CD1c-positive myeloid dendritic cell (primary cell): ENCODE data around the gene OSBPL6.
"Not testable (repeated sequence)": the region's sequence is repeated elsewhere in the genome, so short reads cannot be mapped to it uniquely, and the experiment has no call there.

Experiments
- DNase-seq: peaks from one replicate; pipeline ENCODE4 v3.0.0-alpha.2; 2016; ENCODE audit errors: extremely low spot score

Gene OSBPL6

GRCh38 chr2:178401994-178402437 is 207.7 kb downstream of the OSBPL6 start:
- no peak for DNase-seq

GRCh38 chr2:178403671-178404306 is 209.5 kb downstream of the OSBPL6 start:
- no peak for DNase-seq

DNA sequence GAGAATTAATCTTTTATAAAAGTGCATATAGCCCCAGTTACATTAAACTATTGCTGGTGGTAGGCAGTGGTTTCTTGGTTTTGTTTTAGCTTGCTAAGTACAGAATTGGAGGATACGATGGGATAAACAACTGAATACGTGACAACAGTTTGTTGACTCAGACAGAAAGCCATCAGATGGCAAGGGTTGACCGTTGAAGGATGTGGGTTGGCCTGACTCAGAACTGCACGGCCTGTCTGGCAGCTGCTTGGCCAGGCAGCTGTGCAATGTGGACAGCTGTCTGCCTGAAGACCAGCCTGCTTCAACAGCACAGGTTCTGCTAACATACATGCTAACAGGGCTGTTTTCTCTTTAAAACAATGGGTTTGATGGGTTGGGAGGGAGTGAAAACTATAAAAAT is 210.1 kb downstream of the OSBPL6 start:
- DNase-seq: no peak

GRCh38 chr2:178409261-178409660 is 214.9 kb downstream of the OSBPL6 start:
- no peak for DNase-seq

DNA sequence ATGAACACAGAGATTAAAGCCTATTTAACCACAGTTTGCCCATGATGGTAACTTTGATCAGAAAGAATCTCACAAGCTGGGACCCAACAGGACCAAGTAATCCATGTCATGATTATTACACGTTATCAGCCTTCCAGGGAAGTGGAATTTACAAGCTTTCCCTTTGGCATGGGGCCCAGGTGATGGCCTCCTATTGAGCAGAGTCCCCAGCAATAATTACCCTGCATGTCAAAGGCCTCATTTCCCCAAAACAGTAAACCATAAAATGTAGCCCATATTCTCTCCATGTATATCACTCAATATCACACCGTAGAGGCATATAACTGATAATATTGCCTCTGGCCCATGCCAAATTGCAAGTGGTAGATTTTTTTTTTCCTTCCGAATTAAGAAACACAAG is 217.7 kb downstream of the OSBPL6 start:
- no peak for DNase-seq

DNA sequence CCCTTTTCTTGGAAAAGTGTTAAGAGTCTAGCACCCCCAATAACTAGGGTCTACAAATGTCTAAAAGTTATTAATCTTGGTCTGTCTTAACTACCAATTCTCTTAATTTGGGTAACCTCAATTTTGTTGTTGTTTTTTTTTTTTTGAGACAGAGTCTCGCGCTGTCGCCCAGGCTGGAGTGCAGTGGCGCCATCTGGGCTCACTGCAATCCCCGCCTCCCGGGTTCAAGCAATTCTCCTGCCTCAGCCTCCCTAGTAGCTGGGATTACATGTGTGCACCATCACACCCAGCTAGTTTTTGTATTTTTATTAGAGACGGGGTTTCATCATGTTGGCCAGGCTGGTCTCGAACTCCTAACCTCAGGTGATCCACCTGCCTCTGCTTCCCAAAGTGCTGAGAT is 218.1 kb downstream of the OSBPL6 start:
- DNase-seq: not testable (repeated sequence)

GRCh38 chr2:178413472-178414265 is 219.4 kb downstream of the OSBPL6 start:
- peak; percentile 77 for DNase-seq

DNA sequence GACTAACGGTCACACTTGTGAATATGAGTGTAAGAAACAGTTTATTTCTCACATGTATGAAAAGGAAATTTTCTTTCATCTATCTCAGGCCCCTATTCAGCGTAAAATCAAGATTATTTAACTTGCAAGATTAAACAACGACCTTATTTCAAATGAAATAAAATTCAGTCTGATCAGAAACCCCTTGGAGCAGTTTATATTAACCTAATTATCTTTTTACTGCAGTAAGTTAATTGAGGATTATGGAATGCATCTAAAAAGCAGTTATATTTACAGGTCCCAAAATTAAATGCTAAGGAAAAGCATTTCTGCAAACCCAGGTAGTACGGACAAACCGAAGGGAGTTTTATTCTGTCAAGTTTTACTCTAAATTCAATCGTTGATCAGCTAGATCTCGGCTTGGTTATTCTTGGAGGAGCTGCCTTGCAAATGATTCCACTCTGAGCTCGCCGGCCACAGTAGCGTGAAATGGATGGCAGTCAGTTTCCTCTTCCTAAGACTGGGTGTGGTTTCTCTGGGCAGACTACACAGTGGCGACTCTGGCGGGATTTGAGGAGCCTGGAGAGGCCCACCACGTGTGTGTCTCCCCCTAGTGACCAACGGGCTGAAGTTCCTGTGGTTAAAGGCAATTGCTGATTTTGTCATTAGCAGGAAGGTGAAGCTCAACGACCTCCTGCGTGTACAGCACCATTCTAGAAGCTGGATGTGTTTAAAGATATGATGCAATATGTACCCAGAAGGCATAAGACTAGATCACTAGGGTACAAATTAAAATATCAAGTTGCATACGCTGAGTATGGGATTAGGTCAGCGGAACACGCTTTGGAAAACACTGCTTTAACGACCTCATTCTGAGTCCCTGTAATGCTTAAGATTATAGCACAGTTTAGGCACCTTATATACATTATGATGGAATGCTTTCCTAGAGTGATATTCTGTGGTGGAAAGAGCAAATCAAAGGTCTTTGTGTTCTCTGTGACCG is 220.2 kb downstream of the OSBPL6 start:
- DNase-seq: peak; percentile 95

DNA sequence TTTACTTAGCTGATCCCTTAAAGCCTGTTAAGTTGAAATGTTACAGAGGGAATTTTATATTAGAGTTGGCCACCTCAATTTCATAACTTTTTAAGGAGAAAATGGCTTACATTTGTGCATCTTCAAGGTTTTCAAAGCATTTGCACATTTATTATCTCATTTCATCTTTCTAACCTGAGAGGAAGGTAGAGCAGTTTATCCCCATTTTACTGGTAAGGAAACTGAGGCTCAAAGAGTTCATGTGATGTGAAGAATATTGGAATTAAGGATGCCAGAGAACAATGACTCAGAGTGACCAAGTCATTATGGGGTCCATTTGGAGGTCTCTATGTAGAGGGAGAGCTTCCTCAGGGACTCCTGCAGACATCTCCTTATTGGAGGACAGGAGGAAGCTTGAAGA is 221.7 kb downstream of the OSBPL6 start:
- DNase-seq: no peak

GRCh38 chr2:178417916-178418315 is 223.6 kb downstream of the OSBPL6 start:
- no peak for DNase-seq

GRCh38 chr2:178418426-178418825 is 224.1 kb downstream of the OSBPL6 start:
- DNase-seq: no peak

DNA sequence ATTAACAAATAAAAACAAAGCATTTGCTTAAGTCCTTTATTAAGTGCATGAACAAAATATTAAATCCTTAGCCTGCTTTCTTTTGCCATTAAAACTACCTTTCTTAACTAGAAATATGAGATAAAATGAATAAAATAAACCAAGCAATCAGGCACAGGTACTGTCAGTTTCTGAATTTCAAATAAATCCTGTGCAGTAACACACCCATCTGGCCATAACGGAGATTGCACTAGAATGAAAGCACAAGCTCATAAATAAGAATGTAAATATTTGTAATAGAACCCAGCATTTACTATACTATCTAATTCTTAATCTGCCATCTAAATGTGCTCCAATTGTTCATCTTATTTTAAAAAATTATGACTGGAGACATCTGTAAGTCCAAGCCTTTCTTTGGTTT is 224.8 kb downstream of the OSBPL6 start:
- no peak for DNase-seq

DNA sequence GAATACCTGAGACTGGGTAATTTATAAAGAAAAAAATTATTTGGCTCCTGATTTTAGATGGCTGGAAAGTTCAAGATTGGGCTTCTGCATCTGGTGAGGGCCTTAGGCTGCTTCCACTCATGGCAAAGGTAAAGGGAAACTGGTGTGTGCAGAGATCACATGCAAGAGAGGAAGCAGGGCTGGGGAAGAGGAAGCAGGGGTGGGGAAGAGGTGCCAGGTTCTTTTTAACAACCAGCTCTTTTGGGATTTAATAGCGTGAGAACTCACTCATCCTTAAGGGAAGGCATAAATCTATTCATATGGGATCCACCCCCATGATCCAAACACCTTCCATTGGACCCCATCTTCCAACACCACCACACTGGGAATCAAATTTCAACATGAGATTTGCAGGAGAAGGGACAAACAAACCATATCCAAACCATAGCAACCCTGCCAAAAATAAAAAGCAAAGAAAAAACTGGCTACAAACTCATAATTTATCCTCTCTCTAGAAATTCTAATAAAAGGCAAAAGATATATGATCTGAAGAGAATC is 226.2 kb downstream of the OSBPL6 start:
- no peak for DNase-seq

GRCh38 chr2:178422097-178422496 is 227.8 kb downstream of the OSBPL6 start:
- DNase-seq: no peak

DNA sequence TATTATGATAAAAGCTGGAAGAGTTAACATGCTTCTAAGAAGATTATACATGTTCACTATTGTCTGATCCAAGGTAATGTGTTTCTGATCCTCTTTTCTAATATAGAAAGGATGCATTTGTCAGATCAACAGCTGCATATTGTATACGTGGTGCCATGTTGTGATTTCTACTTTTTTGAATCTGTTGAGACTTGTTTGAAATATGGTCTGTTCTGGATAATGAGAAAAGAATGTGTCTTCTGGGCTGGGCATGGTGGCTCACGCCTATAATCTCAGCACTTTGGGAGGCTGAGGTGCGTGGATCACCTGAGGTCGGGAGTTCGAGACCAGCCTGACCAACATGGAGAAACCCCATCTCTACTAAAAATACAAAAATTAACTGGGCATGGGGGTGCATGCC is 229.4 kb downstream of the OSBPL6 start:
- DNase-seq: not testable (repeated sequence)

DNA sequence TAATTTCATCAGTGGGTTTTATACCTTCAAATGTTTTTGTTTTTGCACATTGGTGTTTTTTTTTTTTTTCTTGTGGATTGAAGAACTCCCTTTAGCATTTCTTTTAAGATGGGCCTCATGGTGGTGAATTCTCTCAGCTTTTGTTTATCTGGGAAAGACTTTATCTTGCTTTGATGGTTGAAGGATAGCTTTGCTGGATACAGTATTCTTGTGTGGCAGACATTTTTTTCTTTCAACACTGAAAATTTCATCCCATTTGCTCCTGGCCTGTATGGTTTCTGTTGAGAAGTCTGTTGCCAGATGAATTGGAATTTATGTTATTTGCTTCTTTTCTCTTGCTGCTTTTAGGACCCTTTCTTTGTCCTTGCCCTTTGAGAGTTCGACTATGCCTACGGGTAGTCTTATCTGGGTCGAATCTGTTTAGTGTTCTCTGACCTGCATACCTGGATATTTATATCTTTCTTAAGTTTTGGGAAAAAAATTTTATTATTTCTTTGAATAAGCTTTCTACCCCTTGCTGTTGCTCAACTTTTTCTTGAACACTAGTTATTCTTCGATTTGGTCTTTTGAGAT is 231.0 kb downstream of the OSBPL6 start:
- DNase-seq: no peak

GRCh38 chr2:178426388-178426787 is 232.1 kb downstream of the OSBPL6 start:
- DNase-seq: no peak

DNA sequence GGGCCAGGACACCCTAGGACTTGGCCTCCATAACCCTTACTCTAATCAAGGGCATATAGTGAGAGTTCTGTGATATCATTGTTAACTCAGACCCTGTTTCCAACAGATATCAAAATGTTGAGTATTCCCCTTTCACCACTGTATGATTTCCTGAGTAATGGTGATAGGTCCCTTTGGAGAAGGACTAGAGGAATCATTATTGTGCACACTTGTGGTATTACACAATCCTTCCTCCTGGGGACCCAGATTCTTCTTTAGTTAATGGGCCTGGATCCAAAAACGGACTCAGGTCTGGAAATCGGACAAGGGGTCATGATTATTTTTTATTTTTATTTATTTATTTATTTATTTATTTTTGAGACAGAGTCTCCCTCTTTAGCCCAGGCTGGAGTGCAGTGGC is 233.1 kb downstream of the OSBPL6 start:
- DNase-seq: no peak

DNA sequence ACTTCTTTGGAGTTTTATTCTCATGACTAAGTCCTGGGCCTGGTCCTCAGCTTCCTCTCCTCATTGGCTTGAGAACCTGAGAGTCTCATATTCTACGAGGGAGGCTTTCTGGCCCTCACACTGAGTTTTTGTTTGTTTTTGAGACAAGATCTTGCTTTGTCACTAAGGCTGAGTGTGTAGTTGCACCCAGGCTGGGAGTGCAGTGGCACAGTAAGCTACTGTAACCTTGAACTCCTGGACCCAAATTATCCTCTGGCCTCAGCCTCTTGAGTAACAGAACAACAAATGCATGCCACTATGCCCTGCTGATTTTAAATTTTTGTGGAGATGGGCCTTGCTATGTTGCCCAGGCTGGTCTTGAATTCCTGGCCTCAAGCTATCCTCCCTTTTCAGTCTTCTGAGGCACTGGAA is 234.1 kb downstream of the OSBPL6 start:
- no peak for DNase-seq

DNA sequence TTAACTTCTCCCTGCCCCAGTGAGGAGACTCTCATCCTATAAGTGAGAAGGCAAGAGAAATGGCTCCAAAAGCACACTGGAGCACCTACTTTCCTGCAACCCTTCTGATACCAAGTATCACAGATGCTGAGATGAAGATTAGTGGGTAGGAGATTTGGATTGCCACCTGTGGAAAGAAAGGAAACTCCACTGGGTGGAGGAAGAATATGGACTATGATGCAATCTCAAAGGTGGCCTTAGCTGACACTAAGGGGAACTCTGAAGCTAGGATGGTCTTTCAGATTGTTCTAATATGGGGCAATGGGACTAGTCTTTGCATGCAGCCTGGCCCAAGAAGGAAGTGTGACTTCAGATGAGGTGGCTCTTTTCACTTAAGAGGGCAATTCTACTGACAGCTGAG is 235.0 kb downstream of the OSBPL6 start:
- no peak for DNase-seq

DNA sequence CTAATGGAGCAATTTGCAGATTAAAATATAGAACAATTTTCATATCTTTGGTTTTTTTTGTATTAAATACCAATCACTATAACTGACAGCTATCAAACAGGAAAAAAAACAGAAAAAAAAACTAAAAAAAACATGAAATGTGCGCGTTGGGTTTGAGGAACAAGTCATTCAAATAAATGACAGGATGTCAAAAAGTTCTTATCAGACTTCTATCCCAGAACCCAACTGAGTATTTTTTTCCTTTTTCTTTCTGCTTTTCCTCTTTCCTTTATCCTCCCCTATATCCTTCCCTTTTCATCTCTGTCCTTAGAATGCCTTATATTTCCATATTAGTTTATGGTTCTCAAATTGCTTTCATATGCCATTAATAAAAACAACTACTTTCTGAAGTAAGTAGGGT is 242.3 kb downstream of the OSBPL6 start:
- DNase-seq: no peak

GRCh38 chr2:178441426-178441825 is 247.1 kb downstream of the OSBPL6 start:
- DNase-seq: no peak
